ENCODE measurements around the gene HBEGF.

HBEGF gene

GRCh38 chr5:140312791-140313189 is 33.6 kb downstream of the HBEGF start:
- Histone ChIP-seq H3K9me2 (replicated peaks; ENCODE audit: insufficient read depth, low read length) (no peaks in the 10 kb centered on the region), H3K27me3 (replicated peaks; ENCODE audit: insufficient read depth, low read length) (no peaks in the 10 kb centered on the region), H3K9ac (ENCODE audit: low read length) (no peak overlapping the region), H3K4me1 (ENCODE audit: low read length) (no peaks in the 10 kb centered on the region), H3K27ac (ENCODE audit: low read length) (no peak overlapping the region), H3K4me3 (ENCODE audit: low read length) (no peak overlapping the region), H2AFZ (ENCODE audit: low read length) (no peak overlapping the region), H3F3A (ENCODE audit: insufficient read depth, low read length) (no peaks in the 10 kb centered on the region), H3K9me3 (replicated peaks; ENCODE audit: insufficient read depth, low read length) (no peaks in the 10 kb centered on the region), H3K4me2 (ENCODE audit: low read depth, low read length) (no peak overlapping the region), H3K36me3 (replicated peaks; ENCODE audit: insufficient read depth, low read length) (no peaks in the 10 kb centered on the region), H4K20me1 (ENCODE audit: insufficient read depth, low read length) (no peaks in the 10 kb centered on the region), H3K79me2 (ENCODE audit: low read length) (no peaks in the 10 kb centered on the region)
- DNase-seq = no peak
- TF ChIP-seq CTCF (IDR thresholded peaks at IDR 0.05; ENCODE audit: low read length) (no peak), EZH2phosphoT487 (IDR thresholded peaks at IDR 0.05; ENCODE audit: low read length) (no peak), EZH2 (optimal IDR thresholded peaks at IDR 0.05; ENCODE audit: low read depth, low read length) (no peak)

- Histone ChIP-seq H3K27ac (ENCODE audit: low read length) (no peak overlapping the region), H3K36me3 (replicated peaks; ENCODE audit: insufficient read depth, low read length) (no peaks in the 10 kb centered on the region), H3K79me2 (ENCODE audit: low read length) (no peaks in the 10 kb centered on the region), H3K9me2 (replicated peaks; ENCODE audit: insufficient read depth, low read length) (no peaks in the 10 kb centered on the region), H2AFZ (ENCODE audit: low read length) (no peak overlapping the region), H3K9ac (ENCODE audit: low read length) (no peak overlapping the region), H4K20me1 (ENCODE audit: insufficient read depth, low read length) (no peaks in the 10 kb centered on the region), H3K9me3 (replicated peaks; ENCODE audit: insufficient read depth, low read length) (no peaks in the 10 kb centered on the region), H3K4me2 (ENCODE audit: low read depth, low read length) (no peak overlapping the region), H3K27me3 (replicated peaks; ENCODE audit: insufficient read depth, low read length) (no peaks in the 10 kb centered on the region), H3F3A (ENCODE audit: insufficient read depth, low read length) (no peaks in the 10 kb centered on the region), H3K4me1 (ENCODE audit: low read length) (no peaks in the 10 kb centered on the region), H3K4me3 (ENCODE audit: low read length) (no peak overlapping the region)
- no peak for DNase-seq
- TF ChIP-seq CTCF (IDR thresholded peaks at IDR 0.05; ENCODE audit: low read length) (no peak), EZH2 (optimal IDR thresholded peaks at IDR 0.05; ENCODE audit: low read depth, low read length) (no peak), EZH2phosphoT487 (IDR thresholded peaks at IDR 0.05; ENCODE audit: low read length) (no peak)
These were observed 34.2 kb downstream of the HBEGF start for GRCh38 chr5:140312067-140312790.

- no peak for DNase-seq
- no peak overlapping the region for H3K9ac ChIP-seq (ENCODE audit: low read length)
- no peak overlapping the region for H3K27ac ChIP-seq (ENCODE audit: low read length)
These were observed 35.4 kb downstream of the HBEGF start for GRCh38 chr5:140311011-140311467.

More at GRCh38 chr5:140311011-140311467, 35.4 kb downstream of the HBEGF start:
- Histone ChIP-seq H3K4me2 (ENCODE audit: low read depth, low read length) (no peak overlapping the region), H2AFZ (ENCODE audit: low read length) (no peak overlapping the region), H3K4me3 (ENCODE audit: low read length) (no peak overlapping the region), H3K79me2 (ENCODE audit: low read length) (no peaks in the 10 kb centered on the region), H3K4me1 (ENCODE audit: low read length) (no peaks in the 10 kb centered on the region), H3K27me3 (replicated peaks; ENCODE audit: insufficient read depth, low read length) (no peaks in the 10 kb centered on the region), H4K20me1 (ENCODE audit: insufficient read depth, low read length) (no peaks in the 10 kb centered on the region), H3K9me3 (replicated peaks; ENCODE audit: insufficient read depth, low read length) (no peaks in the 10 kb centered on the region), H3F3A (ENCODE audit: insufficient read depth, low read length) (no peaks in the 10 kb centered on the region), H3K36me3 (replicated peaks; ENCODE audit: insufficient read depth, low read length) (no peaks in the 10 kb centered on the region), H3K9me2 (replicated peaks; ENCODE audit: insufficient read depth, low read length) (no peaks in the 10 kb centered on the region)
- TF ChIP-seq EZH2phosphoT487 (IDR thresholded peaks at IDR 0.05; ENCODE audit: low read length) = no peak
- no peak for TF ChIP-seq EZH2 (optimal IDR thresholded peaks at IDR 0.05; ENCODE audit: low read depth, low read length)
- no peak for TF ChIP-seq CTCF (IDR thresholded peaks at IDR 0.05; ENCODE audit: low read length)

Measured in MM.1S (cell line).